HepG2 (cell line): Measurements from ENCODE around the gene CDR2L.

Experiments
- CTCF ChIP-seq: sonication (generic); formaldehyde crosslinking; IDR thresholded peaks from 2 replicates; pipeline ENCODE4 v1.5.0; 2020; ENCODE audit warnings: mild to moderate bottlenecking, missing genetic modification reagents, moderate library complexity
- E2F5 ChIP-seq: sonication (generic); formaldehyde crosslinking; conservative IDR thresholded peaks from 2 replicates; pipeline ENCODE4 v1.4.0; 2020; ENCODE audit warnings: missing genetic modification reagents
- GABPA ChIP-seq, 2 experiments: IDR thresholded peaks; 2 replicates each; pipeline ENCODE4 v1.6.1; 2011 to 2016; ENCODE audit warnings: low read depth in 2 of 2, low read length in 1 of 2, missing biosample characterization in 1 of 2, missing genetic modification characterization in 1 of 2
- HDAC6 ChIP-seq: fragments of 200-600 bp; sonication (generic); IDR thresholded peaks from 2 replicates; pipeline ENCODE4 v1.7.0; 2017; ENCODE audit warnings: mild to moderate bottlenecking, antibody characterized with exemption, low read length, low read depth
- HOXA3 ChIP-seq: sonication (generic); formaldehyde crosslinking; IDR thresholded peaks from 2 replicates; pipeline ENCODE4 v1.5.0; 2020; ENCODE audit warnings: missing genetic modification reagents
- JUN ChIP-seq: sonication (generic); formaldehyde crosslinking; IDR thresholded peaks from 2 replicates; pipeline ENCODE4 v1.4.0; 2020; ENCODE audit warnings: mild to moderate bottlenecking, missing genetic modification reagents
- NFATC3 ChIP-seq: sonication (generic); formaldehyde crosslinking; IDR thresholded peaks from 2 replicates; pipeline ENCODE4 v1.5.1; 2020; ENCODE audit warnings: mild to moderate bottlenecking, missing genetic modification reagents
- POLR2AphosphoS5 ChIP-seq: IDR thresholded peaks from 2 replicates; pipeline ENCODE4 v1.6.1; 2012; ENCODE audit warnings: low read depth, low read length
- SETDB1 ChIP-seq: sonication (generic); formaldehyde crosslinking; IDR thresholded peaks from 2 replicates; pipeline ENCODE4 v1.5.1; 2020; ENCODE audit warnings: missing genetic modification reagents, mild to moderate bottlenecking, borderline replicate concordance
- TCF12 ChIP-seq, 2 experiments: fragments of 450-650 bp in 1 of 2; sonication (generic) in 1 of 2; formaldehyde crosslinking in 1 of 2; IDR thresholded peaks; 2 replicates each; pipeline versions ENCODE4 v1.6.1 to v1.8.0; 2017 to 2022; ENCODE audit warnings: antibody characterized with exemption in 1 of 2, mild to moderate bottlenecking in 1 of 2, missing genetic modification reagents in 1 of 2, moderate library complexity in 1 of 2
- ZBTB10 ChIP-seq: sonication (generic); formaldehyde crosslinking; IDR thresholded peaks from 2 replicates; pipeline ENCODE4 v1.4.0; 2020; ENCODE audit warnings: missing genetic modification reagents, borderline replicate concordance
- ZNF136 ChIP-seq: sonication (generic); formaldehyde crosslinking; IDR thresholded peaks from 2 replicates; pipeline ENCODE4 v1.8.1; 2022; ENCODE audit warnings: low read depth, mild to moderate bottlenecking, moderate library complexity, missing genetic modification reagents
- ZNF274 ChIP-seq: sonication (generic); formaldehyde crosslinking; IDR thresholded peaks from 2 replicates; pipeline ENCODE4 v1.5.1; 2020; ENCODE audit warnings: mild to moderate bottlenecking, missing genetic modification reagents
- ZNF280B ChIP-seq: sonication (generic); formaldehyde crosslinking; IDR thresholded peaks from 2 replicates; pipeline ENCODE4 v1.5.0; 2020; ENCODE audit warnings: missing genetic modification reagents, mild to moderate bottlenecking, borderline replicate concordance

DNA sequence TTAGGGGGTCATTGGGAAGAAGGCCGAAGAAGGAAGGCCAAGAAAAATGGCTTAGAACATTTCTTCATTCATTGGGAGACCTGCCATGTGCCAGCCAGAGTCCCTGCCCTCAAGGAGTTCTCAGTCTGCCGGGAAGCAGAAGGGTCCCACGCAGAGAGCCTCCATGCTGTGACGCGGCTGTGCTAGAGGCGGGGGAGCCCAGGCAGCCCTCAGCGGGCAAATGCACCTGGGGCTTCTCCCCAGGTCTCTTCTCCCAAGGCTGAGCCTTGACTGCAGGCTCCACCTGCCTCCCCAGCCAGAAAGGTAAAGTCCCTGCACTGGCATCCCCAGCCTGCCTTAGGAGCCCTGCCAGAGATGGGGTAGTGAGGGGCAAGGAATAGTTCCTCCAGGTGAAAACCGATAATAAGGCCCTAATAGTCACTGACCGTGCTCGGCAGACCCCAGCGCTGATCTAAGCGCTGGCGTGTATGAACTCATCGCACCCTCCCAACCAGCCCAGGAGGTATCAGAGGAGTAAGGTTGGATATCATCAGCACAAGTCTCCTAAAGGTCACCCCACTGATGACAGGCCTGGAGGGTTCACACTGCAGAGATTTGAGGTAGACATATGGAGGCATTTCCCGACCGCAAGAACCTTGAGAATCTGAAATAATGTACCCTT, 6.0 kb upstream of the CDR2L start:
- no peak for TF ChIP-seq ZNF136
- no peak for TF ChIP-seq CTCF (CRISPR knock-in tag)
- no peak for TF ChIP-seq SETDB1 (CRISPR knock-in tag)
- no peak for TF ChIP-seq HOXA3
- TF ChIP-seq ZNF274 (CRISPR knock-in tag): no peak
- no peak for TF ChIP-seq E2F5
- TF ChIP-seq GABPA (IDR thresholded peaks at IDR 0.05; ENCODE audit: low read depth, low read length): no peak
- no peak for TF ChIP-seq GABPA (CRISPR knock-in tag; IDR thresholded peaks at IDR 0.05; ENCODE audit: low read depth)
- no peak for TF ChIP-seq TCF12 (IDR thresholded peaks at IDR 0.05)
- no peak for TF ChIP-seq TCF12 (CRISPR knock-in tag; IDR thresholded peaks at IDR 0.05)
- no peak for TF ChIP-seq JUN (CRISPR knock-in tag)
- TF ChIP-seq NFATC3: 0 out of 2 replicates have a peak, but pooled peaks have one; percentile 80
- no peak for TF ChIP-seq POLR2AphosphoS5
- no peak for TF ChIP-seq HDAC6
- TF ChIP-seq ZNF280B: no peak
- no peak for TF ChIP-seq ZBTB10 (CRISPR knock-in tag)
